Stimulated activated naive B cell treated with anti-CD40 and anti-IgM and Interleukin-4, amounts not matched to agents 10 μg/mL and 1 μg/mL and 100 μg/mL, for 72 hours (primary cell): ENCODE results near the gene PIK3CB.
"Not testable (repeated sequence)": the region's sequence is repeated elsewhere in the genome, so short reads cannot be mapped to it uniquely, and the experiment has no call there.

ENCODE experiments used
- ATAC-seq, 2 donors: fragments of 150-1000 bp; cut with Tn5 transposase; replicated peaks; 2 replicates each; pipeline ENCODE4 v1.10.0; 2021; ENCODE audit warnings: moderate library complexity in 1 of 2
- DNase-seq: peaks from one replicate; pipeline ENCODE4 v3.0.0; 2021
- H3K27ac Mint-ChIP-seq: one replicate; pipeline ENCODE4 v1.8.0; 2022; ENCODE audit warnings: mild to moderate bottlenecking, mixed read lengths
- H3K27me3 Mint-ChIP-seq, 2 donors: one replicate each; pipeline ENCODE4 v1.8.0; 2022; ENCODE audit warnings: mixed read lengths in 2 of 2
- H3K36me3 Mint-ChIP-seq, 2 donors: one replicate each; pipeline ENCODE4 v1.8.0; 2022; ENCODE audit warnings: mixed read lengths in 2 of 2, mild to moderate bottlenecking in 1 of 2
- H3K4me1 Mint-ChIP-seq, 2 donors: one replicate each; pipeline ENCODE4 v1.8.0; 2022; ENCODE audit warnings: mixed read lengths in 2 of 2, mild to moderate bottlenecking in 1 of 2
- H3K4me3 Mint-ChIP-seq, 2 donors: one replicate each; pipeline ENCODE4 v1.8.0; 2022; ENCODE audit warnings: mild to moderate bottlenecking in 2 of 2, mixed read lengths in 2 of 2, moderate library complexity in 1 of 2
- H3K9me3 Mint-ChIP-seq, 2 donors: one replicate each; pipeline ENCODE4 v1.8.0; 2022; ENCODE audit warnings: mixed read lengths in 2 of 2, mild to moderate bottlenecking in 1 of 2

The PIK3CB gene

DNA sequence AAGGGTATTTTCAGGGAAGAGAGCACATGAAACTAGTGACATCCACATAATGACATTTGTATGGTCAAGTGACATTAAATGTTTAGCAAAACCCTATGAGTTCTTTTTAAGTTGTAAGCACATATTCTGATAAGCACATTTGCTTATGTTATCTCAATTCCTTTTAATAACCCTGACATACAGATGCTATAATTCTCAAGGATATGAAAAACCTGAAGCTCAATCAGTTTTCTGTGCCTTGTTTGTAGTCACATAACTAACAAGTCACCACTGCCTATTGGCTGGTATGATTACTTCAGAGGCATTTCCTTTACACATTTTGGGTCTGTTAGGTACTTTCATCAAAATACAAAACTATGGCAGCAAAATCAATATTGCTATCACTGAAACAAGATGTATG, 152.1 kb downstream of the PIK3CB start:
- DNase-seq = no peak
- Mint-ChIP-seq H3K4me1 (peaks cover 14 to 17% of the 10 kb centered on the region in 2 donors), H3K36me3 (peaks cover 16 to 19% of the 10 kb centered on the region in 2 donors), H3K4me3 (no peak overlapping the region), H3K27ac (no peak overlapping the region), H3K9me3 (no peaks in the 10 kb centered on the region), H3K27me3 (no peaks in the 10 kb centered on the region)
- ATAC-seq = no peak

DNA sequence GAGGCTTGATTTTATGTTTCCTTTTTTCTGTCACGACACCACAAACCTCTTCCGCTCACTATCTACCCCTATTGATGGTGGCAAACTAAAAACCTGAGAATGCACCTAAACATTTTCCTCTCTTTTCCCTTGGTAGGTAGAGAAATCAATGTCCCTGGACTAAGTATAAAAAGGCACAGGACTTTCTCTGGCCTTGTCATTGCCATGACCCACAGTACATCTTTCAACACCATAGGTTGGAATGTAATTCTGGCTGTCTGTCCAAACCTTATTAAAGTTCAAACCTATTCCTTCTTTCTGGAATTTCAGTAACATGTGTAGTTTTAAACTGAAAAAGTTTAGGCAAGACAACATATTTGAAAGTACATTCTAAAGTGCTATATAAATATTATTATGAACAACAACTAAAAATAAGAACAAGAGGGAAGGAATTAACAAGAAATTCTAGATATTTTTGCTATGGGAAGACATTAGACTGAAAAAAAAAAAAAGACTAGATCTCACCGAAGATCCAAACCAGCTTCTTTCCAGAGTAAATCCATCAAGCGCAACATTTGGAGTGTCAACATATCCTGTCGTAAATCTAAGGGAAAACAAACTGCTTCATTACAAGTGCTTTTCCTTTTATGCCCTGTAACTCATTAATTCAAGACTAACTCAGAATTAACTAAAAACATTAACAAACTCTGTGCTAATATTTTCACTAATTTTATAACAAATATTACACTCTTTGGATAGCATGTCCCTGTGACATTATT, 153.1 kb downstream of the PIK3CB start:
- Mint-ChIP-seq H3K27ac (no peak overlapping the region), H3K27me3 (no peaks in the 10 kb centered on the region), H3K4me1 (peaks cover 6 to 7% of the 10 kb centered on the region in 2 donors), H3K36me3 (peaks cover 15 to 23% of the 10 kb centered on the region in 2 donors), H3K4me3 (no peak overlapping the region), H3K9me3 (no peaks in the 10 kb centered on the region)
- ATAC-seq (no peak), DNase-seq (no peak)

DNA sequence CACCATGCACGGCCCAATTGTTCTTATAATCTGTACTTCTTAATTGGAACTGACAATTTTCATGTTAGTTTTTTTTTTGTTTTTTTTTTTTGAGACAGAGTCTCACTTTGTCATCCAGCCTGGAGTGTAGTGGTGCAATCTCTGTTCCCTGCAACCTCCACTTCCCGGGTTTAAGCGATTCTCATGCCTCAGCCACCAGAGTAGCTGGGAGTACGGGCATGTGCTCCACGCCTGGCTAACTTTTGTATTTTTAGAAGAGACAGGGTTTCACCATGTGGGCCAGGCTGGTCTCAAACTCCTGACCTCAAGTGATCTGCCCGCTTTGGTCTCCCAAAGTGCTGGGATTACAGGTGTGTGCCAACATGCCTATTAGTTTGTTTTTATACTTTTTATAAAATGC, 153.8 kb downstream of the PIK3CB start:
- not testable (repeated sequence) for H3K4me3 Mint-ChIP-seq, H3K27ac Mint-ChIP-seq, ATAC-seq, H3K4me1 Mint-ChIP-seq, H3K27me3 Mint-ChIP-seq, H3K9me3 Mint-ChIP-seq, DNase-seq
- peaks cover 19 to 29% of the 10 kb centered on the region in 2 donors for H3K36me3 Mint-ChIP-seq

DNA sequence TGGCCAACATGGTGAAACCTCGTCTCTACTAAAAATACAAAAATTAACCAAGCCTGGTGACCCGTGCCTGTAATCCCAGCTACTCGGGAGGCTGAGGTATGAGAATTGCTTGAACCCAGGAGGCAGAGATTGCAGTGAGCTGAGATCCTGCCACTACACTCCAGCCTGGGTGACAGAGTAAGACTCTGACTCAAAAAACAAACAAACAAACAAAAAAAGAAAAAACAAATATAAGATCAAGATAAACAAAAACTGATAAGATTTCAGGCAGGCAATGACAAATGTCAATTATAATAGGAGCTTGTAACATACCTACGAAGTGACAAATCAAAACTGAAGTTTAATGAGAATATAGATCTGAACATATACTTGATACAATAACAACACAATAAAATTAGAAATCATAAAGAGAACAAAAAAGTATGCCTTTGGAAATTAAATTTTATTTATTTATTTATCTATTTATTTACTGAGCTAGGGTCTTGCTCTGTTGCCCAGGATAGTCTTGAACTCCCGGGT, 155.8 kb downstream of the PIK3CB start:
- Mint-ChIP-seq H3K27me3 (no peaks in the 10 kb centered on the region), H3K4me3 (no peak overlapping the region), H3K36me3 (peaks cover 37 to 48% of the 10 kb centered on the region in 2 donors), H3K9me3 (peaks cover 8 to 9% of the 10 kb centered on the region in 2 donors), H3K4me1 (peaks cover 5 to 6% of the 10 kb centered on the region in 2 donors), H3K27ac (no peak overlapping the region)
- DNase-seq (no peak), ATAC-seq (no peak)

DNA sequence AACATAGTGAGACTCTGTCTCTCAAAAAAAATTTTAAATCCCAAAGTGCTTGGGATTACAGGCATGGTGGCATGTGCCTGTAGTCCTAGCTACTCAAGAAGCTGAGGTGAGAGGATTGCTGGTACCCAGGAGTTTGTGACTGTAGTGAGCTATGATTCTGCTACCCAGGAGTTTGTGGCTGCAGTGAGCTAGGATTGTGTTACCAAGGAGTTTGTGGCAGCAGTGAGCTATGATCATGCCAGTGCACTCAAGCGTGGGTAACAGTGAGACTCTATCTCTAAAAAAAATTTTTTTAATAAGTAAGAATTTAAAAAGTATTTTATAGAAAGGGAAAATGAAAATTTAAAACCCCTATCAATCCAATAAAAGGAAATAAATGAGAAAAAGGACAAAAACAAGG, 156.6 kb downstream of the PIK3CB start:
- H3K4me1 Mint-ChIP-seq = peaks cover 5 to 6% of the 10 kb centered on the region in 2 donors
- DNase-seq (no peak), ATAC-seq (no peak)
- peaks cover 8 to 9% of the 10 kb centered on the region in 2 donors for H3K9me3 Mint-ChIP-seq
- no peak overlapping the region for H3K27ac Mint-ChIP-seq
- no peaks in the 10 kb centered on the region for H3K27me3 Mint-ChIP-seq
- H3K36me3 Mint-ChIP-seq = peaks cover 44 to 57% of the 10 kb centered on the region in 2 donors
- no peak overlapping the region for H3K4me3 Mint-ChIP-seq

DNA sequence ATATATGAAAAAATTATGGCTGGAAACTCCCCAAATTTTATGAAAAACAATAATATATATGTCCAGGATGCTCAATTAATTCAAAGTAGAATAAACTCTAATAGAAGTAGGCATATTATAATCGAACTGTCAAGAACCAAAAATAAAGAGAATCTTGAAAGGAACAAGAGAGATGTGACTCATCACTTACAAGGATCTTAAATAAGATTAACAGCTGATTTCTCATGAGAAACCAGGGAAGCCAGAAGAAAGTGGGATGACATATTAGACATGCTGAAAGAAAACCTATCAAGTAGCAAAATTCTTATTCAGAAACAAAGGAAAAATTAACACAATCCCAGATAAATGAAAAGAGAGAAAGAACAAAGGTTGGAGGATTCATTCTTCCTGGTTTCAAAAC, 159.3 kb downstream of the PIK3CB start:
- ATAC-seq (no peak), DNase-seq (no peak)
- Mint-ChIP-seq H3K27ac (no peak overlapping the region), H3K9me3 (peaks cover 8 to 9% of the 10 kb centered on the region in 2 donors), H3K36me3 (peaks cover 50 to 60% of the 10 kb centered on the region in 2 donors), H3K4me3 (no peak overlapping the region), H3K27me3 (no peaks in the 10 kb centered on the region), H3K4me1 (peaks cover 0 to 6% of the 10 kb centered on the region in 2 donors)

DNA sequence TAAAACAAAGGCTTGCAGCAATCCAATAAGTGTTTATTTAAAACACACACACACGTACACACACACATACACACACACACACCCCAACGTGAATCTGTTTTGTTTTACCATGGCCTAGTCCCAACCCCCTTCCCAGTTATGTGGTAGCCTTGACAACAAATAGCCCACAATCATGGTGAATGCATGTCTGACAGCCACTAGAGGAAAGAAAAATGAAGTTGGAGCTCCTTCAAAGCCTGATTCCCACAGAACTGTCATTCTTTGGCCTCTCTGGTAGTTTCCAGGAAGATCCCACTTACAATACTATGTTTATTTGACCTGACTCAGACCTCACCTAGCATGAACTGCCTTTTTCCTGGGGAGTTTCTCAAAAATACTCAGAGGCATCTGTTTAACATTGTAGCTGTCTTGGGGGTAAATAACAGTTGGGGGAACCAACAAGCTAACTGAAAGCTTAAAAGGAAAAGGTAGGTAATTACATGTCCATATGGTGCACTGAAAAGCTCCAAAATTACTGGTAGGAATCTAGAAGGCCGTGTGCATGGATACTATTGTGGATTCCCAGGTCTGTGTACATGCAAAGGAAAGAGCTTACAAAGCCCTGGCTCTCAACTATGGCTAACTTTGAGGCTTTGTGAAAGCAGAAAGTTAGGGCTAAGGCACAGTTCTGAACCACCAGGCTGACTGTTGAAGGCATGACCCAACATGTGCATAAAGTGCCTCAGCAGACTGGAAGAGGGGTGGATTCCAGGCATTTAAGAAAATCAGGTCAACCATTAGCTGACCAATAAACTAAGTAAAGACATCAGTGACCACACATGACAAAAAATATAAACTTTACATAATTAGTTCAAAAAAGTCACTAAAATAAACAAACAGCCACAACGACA, 160.8 kb downstream of the PIK3CB start:
- H3K36me3 Mint-ChIP-seq = peaks cover 54 to 62% of the 10 kb centered on the region in 2 donors
- DNase-seq (no peak), ATAC-seq (no peak)
- peaks cover 8 to 9% of the 10 kb centered on the region in 2 donors for H3K9me3 Mint-ChIP-seq
- no peak overlapping the region for H3K27ac Mint-ChIP-seq
- no peaks in the 10 kb centered on the region for H3K4me1 Mint-ChIP-seq
- H3K27me3 Mint-ChIP-seq = no peaks in the 10 kb centered on the region
- no peak overlapping the region for H3K4me3 Mint-ChIP-seq

DNA sequence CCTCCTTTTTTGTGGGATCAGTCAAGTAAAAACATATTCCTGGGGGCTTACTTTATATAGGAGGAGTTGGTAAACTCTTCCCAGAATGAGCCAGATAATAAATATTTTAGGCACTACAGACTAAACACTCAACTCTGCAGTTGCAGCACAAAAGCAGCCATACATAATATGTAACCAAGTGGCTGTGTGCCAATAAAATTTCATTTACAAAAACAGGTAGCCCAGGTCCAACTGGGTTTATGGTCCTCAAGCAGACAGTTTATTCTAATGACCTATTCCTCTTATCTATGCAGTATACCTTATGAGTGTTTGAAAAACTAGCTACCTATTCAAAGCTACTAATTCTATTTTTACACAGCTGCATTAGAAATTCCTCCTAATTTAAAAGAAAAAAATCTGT, 164.3 kb downstream of the PIK3CB start:
- peaks cover 5 to 7% of the 10 kb centered on the region in 2 donors for H3K9me3 Mint-ChIP-seq
- DNase-seq (no peak), ATAC-seq (no peak)
- no peak overlapping the region for H3K4me3 Mint-ChIP-seq
- H3K4me1 Mint-ChIP-seq = no peaks in the 10 kb centered on the region
- H3K36me3 Mint-ChIP-seq = peaks cover 57 to 59% of the 10 kb centered on the region in 2 donors
- no peaks in the 10 kb centered on the region for H3K27me3 Mint-ChIP-seq
- H3K27ac Mint-ChIP-seq = no peak overlapping the region

DNA sequence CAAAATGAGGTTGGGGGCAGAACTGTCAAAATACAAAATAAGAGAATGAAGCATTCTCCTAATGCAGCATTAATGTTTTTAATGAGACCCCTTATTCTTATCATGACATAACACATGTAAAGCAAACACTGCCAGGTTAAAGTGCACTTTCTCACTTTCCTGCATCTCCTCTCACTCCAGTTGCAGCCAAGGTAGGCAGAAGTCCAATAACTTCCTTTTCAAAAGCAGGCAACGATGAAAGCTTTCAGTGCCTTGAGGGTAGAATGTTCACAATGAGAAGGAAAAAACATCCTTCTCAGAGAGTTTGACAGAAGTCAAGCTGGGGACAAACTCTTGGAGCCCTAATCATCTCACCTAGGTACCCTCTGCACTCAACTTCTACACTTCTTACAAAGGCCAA, 166.6 kb downstream of the PIK3CB start:
- DNase-seq (no peak), ATAC-seq (no peak)
- Mint-ChIP-seq H3K27me3 (no peaks in the 10 kb centered on the region), H3K9me3 (no peaks in the 10 kb centered on the region), H3K4me1 (no peaks in the 10 kb centered on the region), H3K36me3 (peaks cover 51 to 53% of the 10 kb centered on the region in 2 donors), H3K4me3 (no peak overlapping the region), H3K27ac (no peak overlapping the region)

DNA sequence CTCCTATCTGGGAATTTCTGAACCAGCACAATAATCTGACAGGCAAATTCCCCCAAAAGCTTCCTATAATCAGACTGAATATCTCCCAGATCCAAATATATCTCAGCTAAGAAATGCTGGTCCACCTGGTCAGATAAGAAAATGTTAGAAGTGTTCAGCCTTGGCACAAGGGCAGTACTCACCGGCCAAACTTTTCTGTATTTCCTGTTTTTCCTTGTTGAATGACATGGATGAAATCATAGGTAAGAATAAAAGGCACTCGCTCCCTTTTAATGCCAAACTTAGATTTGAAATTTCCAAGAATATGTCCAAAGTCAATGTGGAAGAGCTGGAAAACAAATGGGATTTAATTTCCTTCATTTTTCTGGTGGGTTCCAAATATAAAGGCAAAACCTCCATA, 177.2 kb downstream of the PIK3CB start:
- Mint-ChIP-seq H3K4me3 (no peak overlapping the region), H3K27ac (no peak overlapping the region), H3K4me1 (no peaks in the 10 kb centered on the region), H3K36me3 (peaks cover 22 to 51% of the 10 kb centered on the region in 2 donors), H3K27me3 (no peaks in the 10 kb centered on the region), H3K9me3 (no peaks in the 10 kb centered on the region)
- DNase-seq = no peak
- ATAC-seq = no peak

DNA sequence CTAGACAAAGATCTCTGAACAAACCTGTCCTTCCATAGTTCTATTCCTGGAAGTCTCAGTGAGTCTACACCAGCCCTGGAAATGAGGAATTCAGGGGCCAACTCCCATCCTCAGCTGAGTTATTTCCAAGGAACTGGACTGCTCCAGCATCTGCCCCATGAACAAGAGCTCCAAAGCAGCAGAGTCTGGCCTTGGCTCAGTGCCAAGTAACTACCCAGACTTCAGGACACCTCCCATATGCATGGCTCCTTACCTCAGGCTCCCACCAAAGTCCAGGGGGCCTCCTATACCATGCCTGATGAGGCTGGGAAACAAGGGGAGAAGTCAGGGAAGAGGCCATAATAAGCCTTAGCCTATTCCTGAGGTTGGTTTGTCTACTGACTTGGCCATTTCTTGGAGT, 181.2 kb downstream of the PIK3CB start:
- H3K27me3 Mint-ChIP-seq = no peaks in the 10 kb centered on the region
- DNase-seq (no peak), ATAC-seq (no peak)
- H3K4me1 Mint-ChIP-seq = no peaks in the 10 kb centered on the region
- peaks cover 32 to 66% of the 10 kb centered on the region in 2 donors for H3K36me3 Mint-ChIP-seq
- peaks cover 0 to 5% of the 10 kb centered on the region in 2 donors for H3K9me3 Mint-ChIP-seq
- H3K27ac Mint-ChIP-seq = no peak overlapping the region
- no peak overlapping the region for H3K4me3 Mint-ChIP-seq

DNA sequence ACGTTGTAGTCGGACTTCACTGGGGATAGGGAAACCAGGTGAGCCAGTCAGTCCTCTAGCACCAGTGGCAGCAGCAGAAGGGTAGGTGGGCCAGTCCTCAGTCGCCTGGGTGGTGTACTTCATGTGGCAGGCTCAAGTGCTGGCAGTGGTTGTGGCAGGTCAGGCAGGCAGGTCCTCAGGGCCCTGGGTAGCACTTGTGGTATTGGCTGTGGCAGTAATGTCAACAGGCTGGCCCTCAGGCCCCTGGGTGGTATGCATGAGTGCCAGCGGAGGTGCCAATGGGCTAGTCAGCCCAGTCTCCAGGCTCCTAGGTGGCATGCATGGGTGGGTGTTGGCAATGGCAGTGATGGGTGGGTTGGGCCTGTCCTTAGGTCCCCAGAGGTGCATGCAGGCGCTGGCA, 185.6 kb downstream of the PIK3CB start:
- H3K27ac Mint-ChIP-seq = peak overlapping the region; percentile 48
- no peak for DNase-seq
- H3K9me3 Mint-ChIP-seq = peaks cover 23 to 27% of the 10 kb centered on the region in 2 donors
- H3K4me1 Mint-ChIP-seq = no peaks in the 10 kb centered on the region
- H3K4me3 Mint-ChIP-seq = no peak overlapping the region
- no peaks in the 10 kb centered on the region for H3K27me3 Mint-ChIP-seq
- ATAC-seq = no peak
- H3K36me3 Mint-ChIP-seq = peaks cover 45 to 57% of the 10 kb centered on the region in 2 donors

DNA sequence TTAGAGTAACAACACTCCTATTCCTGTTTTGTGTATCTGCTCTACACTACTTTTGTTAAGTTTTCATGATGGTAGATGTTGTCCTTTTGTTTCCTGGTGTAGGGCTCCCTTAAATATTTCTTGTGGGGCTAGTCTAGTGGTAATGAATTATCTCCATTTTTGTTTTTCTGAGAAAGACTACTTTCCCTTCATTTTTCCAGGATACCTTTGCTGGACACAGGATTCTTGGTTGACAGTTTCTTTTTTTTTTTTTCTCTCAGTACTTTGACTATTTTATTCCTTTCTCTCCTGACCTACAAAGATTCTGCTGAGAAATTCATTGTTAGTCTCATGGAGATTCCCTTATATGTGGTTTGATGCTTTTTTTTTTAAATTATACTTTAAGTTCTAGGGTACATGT, 188.2 kb downstream of the PIK3CB start:
- DNase-seq = no peak
- Mint-ChIP-seq H3K27ac (no peak overlapping the region), H3K36me3 (peaks cover 44 to 55% of the 10 kb centered on the region in 2 donors), H3K4me3 (no peak overlapping the region), H3K4me1 (no peaks in the 10 kb centered on the region), H3K9me3 (peaks cover 32 to 37% of the 10 kb centered on the region in 2 donors), H3K27me3 (no peaks in the 10 kb centered on the region)
- no peak for ATAC-seq

DNA sequence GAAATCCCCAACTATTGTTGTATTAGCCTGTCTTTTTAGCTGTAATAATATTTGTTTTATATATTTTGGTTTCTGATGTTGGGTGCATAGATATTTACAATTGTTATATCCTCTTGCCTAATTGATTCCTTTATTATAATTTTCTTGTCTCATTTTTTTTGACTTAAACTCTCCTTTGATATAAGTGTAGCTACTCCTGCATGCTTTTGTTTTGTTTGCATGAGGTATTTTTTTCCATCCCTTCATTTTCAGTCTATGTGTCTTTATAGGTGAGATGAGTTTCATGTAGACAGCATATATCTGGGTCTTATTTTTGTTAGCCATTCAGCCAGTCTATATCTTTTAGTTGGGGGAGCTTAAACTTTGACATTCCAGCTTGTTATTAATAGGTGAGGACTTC, 188.7 kb downstream of the PIK3CB start:
- peaks cover 32 to 37% of the 10 kb centered on the region in 2 donors for H3K9me3 Mint-ChIP-seq

More for the DNA sequence above, 188.7 kb downstream of the PIK3CB start:
- no peak for ATAC-seq
- Mint-ChIP-seq H3K27ac (no peak overlapping the region), H3K4me1 (no peaks in the 10 kb centered on the region), H3K27me3 (no peaks in the 10 kb centered on the region), H3K36me3 (peaks cover 44 to 51% of the 10 kb centered on the region in 2 donors), H3K4me3 (no peak overlapping the region)
- no peak for DNase-seq
